Panc1 (cell line): ENCODE results near the gene SPACA6. TPM values are rescaled to one million over a fixed set of nuclear protein-coding genes. Genes with fewer than 3 reads are reported as not detected.

Source experiments
- ATAC-seq: fragments of 200-7000 bp; cut with Tn5 transposase; 2 replicates; pipeline ENCODE4 v1.9.1; 2020; ENCODE audit warnings: mild to moderate bottlenecking, moderate library complexity
- BruUV-seq: library from RNA; stranded (reverse); fragments of 400-500 nt; replicated peaks from 2 replicates; lab custom pipeline; 2021; lab: Mats Ljungman, UMichigan
- CTCF ChIA-PET: fragments of 300-600 bp; sonication (Branson Sonifier 250); formaldehyde crosslinking; loops from one replicate; lab custom pipeline; 2022; ENCODE audit warnings: antibody characterized with exemption; lab: Charles Lee
- POLR2A ChIA-PET: fragments of 300-600 bp; sonication (Branson Sonifier 250); formaldehyde crosslinking; loops from one replicate; lab custom pipeline; 2022; ENCODE audit warnings: antibody characterized with exemption; lab: Charles Lee
- DNase-seq: peaks from one replicate; pipeline ENCODE4 v3.0.0-alpha.2; 2010; ENCODE audit warnings: low read depth, low spot score
- H3K27ac ChIP-seq: 2 replicates; pipeline ENCODE4 v1.5.1; 2011; ENCODE audit warnings: mild to moderate bottlenecking, low read length, inconsistent platforms
- H3K27me3 ChIP-seq: fragments of 200-500 bp; sonication (Bioruptor generic); 2 replicates; pipeline ENCODE4 v1.6.0; 2014; ENCODE audit warnings: low read length, inconsistent platforms; ENCODE audit not compliant: control insufficient read depth, insufficient read depth
- H3K36me3 ChIP-seq: fragments of 200-500 bp; sonication (Bioruptor generic); 2 replicates; pipeline ENCODE4 v1.5.1; 2014; ENCODE audit warnings: inconsistent platforms, mild to moderate bottlenecking, low read length, moderate library complexity; ENCODE audit not compliant: control insufficient read depth, insufficient read depth
- H3K4me1 ChIP-seq: 2 replicates; pipeline ENCODE4 v1.5.1; 2011; ENCODE audit warnings: inconsistent platforms, mild to moderate bottlenecking, low read length, moderate library complexity; ENCODE audit not compliant: control insufficient read depth, insufficient read depth
- H3K4me3 ChIP-seq, 2 experiments: 2 replicates each; pipeline ENCODE4 v1.5.1; 2011 to 2012; ENCODE audit warnings: low read depth in 2 of 2, low read length in 2 of 2, mild to moderate bottlenecking in 2 of 2, inconsistent platforms in 1 of 2, moderate library complexity in 1 of 2
- H3K9me3 ChIP-seq: fragments of 200-500 bp; sonication (Bioruptor generic); 2 replicates; pipeline ENCODE4 v1.5.1; 2014; ENCODE audit warnings: low read depth, mild to moderate bottlenecking, inconsistent platforms, low read length, moderate library complexity; ENCODE audit not compliant: control insufficient read depth, insufficient read depth
- CTCF ChIP-seq: fragments of 450-650 bp; IDR thresholded peaks from 2 replicates; pipeline ENCODE4 v1.5.1; 2017; ENCODE audit warnings: mild to moderate bottlenecking
- POLR2AphosphoS5 ChIP-seq: IDR thresholded peaks from 2 replicates; pipeline ENCODE4 v1.6.1; 2012; ENCODE audit warnings: mild to moderate bottlenecking, low read depth, low read length, moderate library complexity
- REST ChIP-seq, 2 experiments: IDR thresholded peaks; 2 replicates each; pipeline ENCODE4 v1.6.1; 2011 to 2012; ENCODE audit warnings: low read depth in 2 of 2, control low read depth in 1 of 2, low read length in 1 of 2, mild to moderate bottlenecking in 1 of 2, moderate library complexity in 1 of 2; ENCODE audit not compliant: insufficient read depth in 1 of 2
- SIN3A ChIP-seq: IDR thresholded peaks from 2 replicates; pipeline ENCODE4 v1.6.1; 2012; ENCODE audit warnings: low read depth, mild to moderate bottlenecking, low read length, moderate library complexity, borderline replicate concordance; ENCODE audit not compliant: insufficient read depth
- TCF7L2 ChIP-seq: IDR thresholded peaks from 2 replicates; pipeline ENCODE4 v1.6.1; 2011; ENCODE audit warnings: mild to moderate bottlenecking, low read depth, low read length, inconsistent platforms
- in situ Hi-C: cut with HindIII; loops from 2 replicates; pipeline ENCODE4 v1.10.0; 2016; ENCODE audit warnings: low sequenced_read_pairs, low pct_unique_long_range_greater_than_20kb
- intact Hi-C: fragments of 100-400 bp; cut with micrococcal nuclease; formaldehyde crosslinking; loops from one replicate; pipeline ENCODE4 v1.10.0; 2022; ENCODE audit not compliant: unreplicated experiment
- total RNA-seq: library from RNA; stranded (reverse); gene quantifications from one replicate; pipeline ENCODE4 v1.2.1, GENCODE V29; 2021; ENCODE audit not compliant: unreplicated experiment

The SPACA6 gene
- total RNA-seq, 1 experiment from 2014 or later, result 14.3 TPM

- intact Hi-C loops, result no loop called here
- Histone ChIP-seq H3K27me3 (no peaks in the 10 kb centered on the region), H3K4me3 (no peak overlapping the region), H3K9me3 (no peaks in the 10 kb centered on the region), H3K4me1 (no peaks in the 10 kb centered on the region), H3K36me3 (no peaks in the 10 kb centered on the region), H3K27ac (no peak overlapping the region)
- ChIA-PET CTCF (no interaction called here), POLR2A (no interaction called here)
- in situ Hi-C loops, result no loop called here
- no peak for DNase-seq
- BruUV-seq, result no TSS peak
- TF ChIP-seq CTCF (no peak), REST (IDR thresholded peaks at IDR 0.05; ENCODE audit: insufficient read depth in 1 of 2, low read depth in 2 of 2, low read length in 1 of 2) (no peak), SIN3A (no peak), POLR2AphosphoS5 (no peak), TCF7L2 (no peak)
- no peak for ATAC-seq
These were observed 28.8 kb downstream of the SPACA6 start for GRCh38 chr19:51721905-51722304.

GRCh38 chr19:51722492-51722891 is 29.4 kb downstream of the SPACA6 start:
- Histone ChIP-seq H3K27me3 (no peaks in the 10 kb centered on the region), H3K27ac (no peak overlapping the region), H3K9me3 (no peaks in the 10 kb centered on the region), H3K4me1 (no peaks in the 10 kb centered on the region), H3K36me3 (no peaks in the 10 kb centered on the region), H3K4me3 (no peak overlapping the region)
- CTCF ChIA-PET, result no interaction called here
- BruUV-seq, result no TSS peak
- ATAC-seq (no peak), DNase-seq (no peak)
- no peak for TF ChIP-seq POLR2AphosphoS5
- TF ChIP-seq SIN3A, result no peak
- no peak for TF ChIP-seq TCF7L2
- no peak for TF ChIP-seq CTCF
- TF ChIP-seq REST (IDR thresholded peaks at IDR 0.05; ENCODE audit: insufficient read depth in 1 of 2, low read depth in 2 of 2, low read length in 1 of 2), result no peak
- in situ Hi-C loops, result no loop called here
- POLR2A ChIA-PET, result no interaction called here
- intact Hi-C loops, result no loop called here
